AG09319 (cell line): ENCODE data around the gene LRBA.

Experiments
- DNase-seq: peaks from one replicate; pipeline ENCODE4 v3.0.0-alpha.2; 2010; ENCODE audit warnings: low read depth; ENCODE audit errors: extremely low read depth
- CTCF ChIP-seq: IDR thresholded peaks from 2 replicates; pipeline ENCODE4 v1.5.1; 2011; ENCODE audit warnings: low read depth, mild to moderate bottlenecking, inconsistent platforms, low read length, moderate library complexity

LRBA gene

GRCh38 chr4:150986085-150986484 is 29.0 kb downstream of the LRBA start:
- TF ChIP-seq CTCF, result no peak
- DNase-seq, result no peak

GRCh38 chr4:150983851-150984250 is 31.2 kb downstream of the LRBA start:
- DNase-seq, result no peak
- no peak for TF ChIP-seq CTCF

- no peak for DNase-seq
- TF ChIP-seq CTCF, result no peak
These were observed 32.4 kb downstream of the LRBA start for GRCh38 chr4:150982557-150983233.

- DNase-seq, result no peak
- TF ChIP-seq CTCF, result no peak
These were observed 36.1 kb downstream of the LRBA start for GRCh38 chr4:150978738-150979575.

- DNase-seq, result no peak
- no peak for TF ChIP-seq CTCF
These were observed 38.5 kb downstream of the LRBA start for GRCh38 chr4:150976478-150977118.

GRCh38 chr4:150974750-150975149 is 40.3 kb downstream of the LRBA start:
- TF ChIP-seq CTCF, result no peak
- DNase-seq, result no peak

GRCh38 chr4:150974252-150974640 is 40.8 kb downstream of the LRBA start:
- no peak for TF ChIP-seq CTCF
- DNase-seq, result no peak
